GM12872 (cell line): Measurements from ENCODE around the gene MGAT4A.

ENCODE experiments used
- CTCF ChIP-seq: IDR thresholded peaks from 3 replicates; pipeline ENCODE4 v1.5.1; 2011; ENCODE audit warnings: low read depth, mild to moderate bottlenecking, low read length, moderate library complexity; ENCODE audit not compliant: insufficient read depth

MGAT4A gene

GRCh38 chr2:98712145-98712544 is 18.8 kb downstream of the MGAT4A start:
- TF ChIP-seq CTCF: no peak

- no peak for TF ChIP-seq CTCF
These were observed 19.4 kb downstream of the MGAT4A start for GRCh38 chr2:98711506-98711905.

- no peak for TF ChIP-seq CTCF
These were observed 20.2 kb downstream of the MGAT4A start for GRCh38 chr2:98710734-98711133.

GRCh38 chr2:98709535-98709934 is 21.4 kb downstream of the MGAT4A start:
- TF ChIP-seq CTCF: no peak

GRCh38 chr2:98708396-98709186 is 22.3 kb downstream of the MGAT4A start:
- no peak for TF ChIP-seq CTCF

DNA sequence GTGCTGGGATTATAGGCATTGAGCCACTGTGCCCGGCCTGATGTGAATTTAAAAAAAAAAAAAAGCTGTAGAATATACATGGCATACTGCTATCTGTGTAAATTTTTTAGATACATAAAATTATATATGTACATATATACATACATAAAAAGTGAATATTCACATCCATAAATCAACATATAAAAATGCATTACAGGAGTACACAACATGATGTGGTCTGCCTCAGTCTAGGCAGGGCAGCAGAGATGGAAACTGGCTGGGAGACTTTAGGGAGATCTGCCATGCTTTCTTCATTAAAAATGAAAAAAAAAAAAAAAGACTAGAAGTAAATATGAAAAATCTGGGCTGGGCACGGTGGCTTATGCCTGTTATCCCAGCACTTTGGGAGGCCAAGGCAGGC is 24.3 kb downstream of the MGAT4A start:
- no peak for TF ChIP-seq CTCF

DNA sequence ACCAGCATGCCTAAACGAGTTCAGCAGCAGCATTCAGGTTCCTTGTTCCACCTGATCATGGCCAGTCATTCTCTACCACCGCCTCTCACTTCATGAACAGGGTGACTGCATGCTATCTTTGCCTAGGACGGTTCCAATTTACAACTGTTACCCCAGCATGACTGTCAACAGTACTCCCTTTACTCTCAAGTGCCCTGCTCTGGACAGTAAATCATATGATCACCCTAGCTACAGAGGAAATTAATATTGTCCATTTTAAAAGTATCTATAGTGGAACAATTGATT is 25.7 kb downstream of the MGAT4A start:
- TF ChIP-seq CTCF: no peak
